ENCODE results near the gene METRN.

Gene METRN

DNA sequence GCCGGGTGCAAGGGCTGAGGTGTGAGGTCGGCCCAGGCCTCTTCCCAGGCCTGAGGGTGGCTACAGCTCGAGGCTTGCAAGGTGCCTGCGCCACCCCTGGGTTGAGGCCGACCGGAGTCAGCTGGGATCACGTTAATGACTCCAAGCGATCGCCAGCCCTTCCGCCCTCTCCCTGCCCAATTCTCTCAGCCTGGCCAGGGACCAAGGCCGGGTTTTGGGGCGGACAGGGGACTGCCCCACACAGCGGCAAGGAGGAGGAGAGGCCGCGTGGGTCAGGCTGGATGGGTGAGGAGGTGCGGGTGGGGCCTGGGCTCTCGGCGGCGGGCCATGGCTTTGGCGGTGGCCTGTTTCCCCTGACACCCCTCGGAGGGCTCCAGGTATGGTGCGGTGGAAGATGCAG is 21.6 kb upstream of the METRN start:
- no peak for DNase-seq

- no peak for DNase-seq
Observed at GRCh38 chr16:693766-694165, 21.2 kb upstream of the METRN start.

GRCh38 chr16:694187-694862 is 20.6 kb upstream of the METRN start:
- no peak for DNase-seq

- no peak for DNase-seq
Observed at GRCh38 chr16:694863-695354, 20.0 kb upstream of the METRN start.

DNA sequence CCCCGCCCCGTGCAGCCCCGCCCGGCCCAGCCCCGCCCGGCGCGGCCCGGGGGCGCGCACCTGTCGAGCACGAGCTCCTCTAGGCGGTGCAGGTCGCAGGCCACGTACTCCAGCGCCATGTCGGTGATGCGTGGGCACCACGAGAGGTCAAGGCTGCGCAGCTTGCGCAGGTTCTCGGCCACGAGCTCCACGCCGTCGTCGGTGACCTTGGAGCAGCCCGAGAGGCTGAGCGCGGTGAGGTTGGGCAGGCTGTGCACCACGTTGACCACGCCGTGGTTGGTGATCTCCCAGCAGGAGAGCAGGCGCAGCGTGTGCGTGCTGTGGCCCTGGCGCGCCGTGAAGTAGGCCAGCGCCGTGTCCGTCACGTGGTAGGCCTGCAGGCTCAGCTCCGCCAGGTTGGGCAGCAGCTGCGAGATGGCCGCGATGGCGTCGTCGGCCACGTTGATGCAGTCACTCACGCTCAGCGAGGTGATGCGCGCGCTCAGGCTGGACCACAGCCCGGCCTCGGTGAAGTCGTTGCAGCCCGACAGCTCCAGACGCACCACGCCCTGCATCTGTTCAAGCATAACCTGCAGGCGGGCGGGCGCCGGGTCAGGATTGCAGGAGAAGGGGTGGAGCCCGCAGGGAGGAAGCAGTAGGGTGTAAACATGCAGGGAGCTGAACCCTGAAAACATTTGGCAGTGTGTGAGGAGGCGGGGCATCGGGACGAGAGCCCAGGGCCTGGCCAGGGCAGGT is 19.4 kb upstream of the METRN start:
- peak; percentile 66 for DNase-seq

DNA sequence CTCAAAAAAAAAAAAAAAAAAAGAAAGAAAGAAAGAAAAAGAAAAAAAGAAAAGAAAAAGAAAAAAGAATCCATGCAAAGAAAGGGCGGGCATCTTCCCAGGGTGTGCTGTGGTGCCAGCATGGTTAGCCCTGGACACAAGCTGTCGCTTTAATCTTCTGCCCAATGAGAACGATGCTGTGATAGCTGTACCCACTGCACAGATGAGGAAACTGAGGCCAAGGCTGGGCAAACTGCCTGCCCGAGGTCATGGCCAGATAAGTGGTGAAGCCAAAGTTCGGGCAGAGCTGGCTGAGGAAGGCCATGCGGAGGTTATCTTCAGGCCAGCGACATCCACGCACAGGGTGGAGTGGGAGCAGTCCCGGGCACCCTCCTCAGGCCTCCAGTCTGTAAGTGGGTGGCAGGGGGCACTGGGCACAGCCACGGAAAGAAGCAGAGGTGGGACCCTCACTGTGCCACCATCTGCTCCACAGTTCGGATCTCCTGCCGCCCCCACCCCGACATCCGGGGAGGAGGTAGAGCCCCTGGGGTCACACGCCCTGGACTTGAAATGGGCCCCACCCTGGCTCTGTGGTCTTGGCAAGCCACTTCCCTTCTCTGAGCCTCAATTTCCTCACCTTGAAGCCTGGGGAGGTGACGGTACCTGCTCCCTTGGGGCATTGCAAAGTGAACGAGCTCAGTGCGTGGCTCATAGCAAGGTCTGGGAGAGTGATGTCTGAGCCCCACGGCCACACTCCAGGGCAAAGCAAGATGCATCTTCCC is 15.8 kb upstream of the METRN start:
- no peak for DNase-seq

- no peak for DNase-seq
Observed at GRCh38 chr16:700684-701584, 14.0 kb upstream of the METRN start.

DNA sequence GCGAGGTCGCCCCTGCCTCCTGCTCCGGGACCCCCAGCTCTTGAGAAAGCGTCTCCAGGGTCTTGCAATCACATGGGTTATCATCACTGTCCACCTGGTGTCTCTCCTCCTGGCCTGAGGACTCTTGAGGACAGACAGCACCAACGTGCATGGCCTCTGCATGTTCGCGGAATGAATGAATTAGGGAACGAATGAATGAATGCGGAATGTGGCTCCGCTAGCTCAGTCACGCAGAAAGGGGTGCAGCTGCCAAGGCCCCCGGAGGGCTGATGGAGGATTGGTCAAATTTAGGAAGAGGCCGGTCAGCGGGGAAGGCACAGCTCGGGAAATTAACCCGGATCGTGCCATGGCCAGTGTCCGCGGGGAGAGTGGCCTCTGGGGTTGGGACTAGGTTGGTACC is 12.6 kb upstream of the METRN start:
- no peak for DNase-seq

DNA sequence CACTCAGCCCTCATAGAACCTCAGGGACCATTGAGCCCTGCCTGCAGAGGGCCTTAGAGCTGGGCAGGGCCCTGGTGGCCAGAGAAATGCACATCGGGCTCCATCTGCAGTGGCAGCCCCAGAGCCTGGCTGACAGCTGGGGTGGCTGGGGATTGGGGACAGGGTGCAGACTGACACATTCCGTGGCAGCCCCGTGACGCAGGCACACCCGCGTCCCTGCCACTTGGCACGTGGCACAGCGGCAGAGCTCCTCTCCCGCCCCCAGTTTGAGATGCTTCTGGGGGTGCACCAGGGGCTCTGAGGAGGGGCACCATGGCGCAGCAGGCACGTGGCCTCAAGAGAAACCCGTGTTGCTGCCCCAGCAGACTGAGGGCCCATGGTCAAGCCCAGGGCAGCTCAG is 11.5 kb upstream of the METRN start:
- no peak for DNase-seq

- DNase-seq, result no peak
Observed at GRCh38 chr16:704047-704446, 10.9 kb upstream of the METRN start.

GRCh38 chr16:704552-705380 is 10.2 kb upstream of the METRN start:
- DNase-seq, result peak; percentile 59

DNA sequence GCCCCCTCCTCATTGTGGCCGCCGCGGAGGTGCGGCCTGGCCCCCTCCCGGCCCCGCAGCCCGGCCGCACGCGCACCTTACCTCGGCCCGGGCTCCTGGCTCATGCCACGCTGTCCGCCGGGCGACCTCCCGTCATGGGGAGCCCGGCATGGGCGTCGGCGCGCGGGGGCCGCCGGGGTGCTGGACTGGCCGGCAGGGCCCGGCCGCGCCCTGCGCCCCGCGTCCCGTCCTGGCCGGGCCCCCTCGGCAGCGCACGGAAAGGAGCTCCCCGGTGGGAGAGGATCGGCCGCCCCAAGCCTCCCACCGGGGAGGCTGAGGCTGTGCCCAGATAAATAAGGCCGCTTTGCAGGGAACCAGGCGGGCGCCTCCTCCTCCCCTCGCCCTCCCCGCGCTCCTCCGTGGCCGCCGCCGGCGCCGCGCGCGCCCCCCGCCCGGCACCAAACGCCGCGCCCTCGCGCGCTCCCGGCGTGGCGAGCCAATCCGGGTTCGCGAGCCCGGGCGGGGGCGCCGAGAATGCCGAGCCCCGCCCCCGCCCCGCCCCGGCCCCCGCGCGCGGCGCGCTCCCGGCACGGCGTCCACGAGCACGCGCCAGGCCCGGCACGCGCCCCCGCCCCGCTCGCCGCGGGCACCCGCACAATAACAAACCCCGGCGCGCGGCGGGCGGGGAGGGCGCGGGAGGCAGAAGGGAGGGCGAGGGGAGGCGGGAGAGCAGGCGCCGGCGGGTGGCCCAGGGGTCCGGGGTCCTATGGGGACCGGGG is 9.3 kb upstream of the METRN start, which contains the start of gene FBXL16:
FBXL16 (minus strand) TSS at position 371 of the 758 bp plus-strand sequence. CDS start 8,396 bp downstream, outside the sequence.
- DNase-seq, result peak; percentile 88

- peak; percentile 66 for DNase-seq
Observed at GRCh38 chr16:706189-707061, 8.5 kb upstream of the METRN start.

DNA sequence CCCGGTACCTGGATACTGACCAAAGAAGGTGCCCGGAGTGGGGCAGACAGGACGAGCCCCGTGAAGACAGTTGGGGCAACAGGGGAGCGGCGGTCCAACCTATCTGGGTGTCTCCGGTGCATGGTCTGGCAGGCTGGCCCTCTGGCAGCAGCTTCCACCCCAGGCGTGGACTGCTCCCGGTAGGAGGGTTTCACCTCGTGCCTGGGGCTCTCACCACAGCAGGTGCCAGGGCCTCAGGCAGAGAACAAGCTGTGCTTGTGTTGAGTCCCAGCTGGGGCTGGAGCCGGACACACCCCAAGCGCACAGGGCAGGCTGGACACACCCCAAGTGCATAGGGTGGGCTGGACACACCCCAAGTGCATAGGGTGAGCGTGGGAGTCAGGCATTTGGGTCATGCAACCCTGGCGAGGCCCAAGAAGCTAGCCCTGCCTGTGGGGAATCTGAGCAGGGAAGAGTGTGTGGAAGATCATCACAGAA is 7.8 kb upstream of the METRN start:
- DNase-seq, result peak; percentile 89

- DNase-seq, result no peak
Observed at GRCh38 chr16:708019-708418, 6.9 kb upstream of the METRN start.

GRCh38 chr16:708959-709358 is 6.0 kb upstream of the METRN start:
- DNase-seq, result no peak

DNA sequence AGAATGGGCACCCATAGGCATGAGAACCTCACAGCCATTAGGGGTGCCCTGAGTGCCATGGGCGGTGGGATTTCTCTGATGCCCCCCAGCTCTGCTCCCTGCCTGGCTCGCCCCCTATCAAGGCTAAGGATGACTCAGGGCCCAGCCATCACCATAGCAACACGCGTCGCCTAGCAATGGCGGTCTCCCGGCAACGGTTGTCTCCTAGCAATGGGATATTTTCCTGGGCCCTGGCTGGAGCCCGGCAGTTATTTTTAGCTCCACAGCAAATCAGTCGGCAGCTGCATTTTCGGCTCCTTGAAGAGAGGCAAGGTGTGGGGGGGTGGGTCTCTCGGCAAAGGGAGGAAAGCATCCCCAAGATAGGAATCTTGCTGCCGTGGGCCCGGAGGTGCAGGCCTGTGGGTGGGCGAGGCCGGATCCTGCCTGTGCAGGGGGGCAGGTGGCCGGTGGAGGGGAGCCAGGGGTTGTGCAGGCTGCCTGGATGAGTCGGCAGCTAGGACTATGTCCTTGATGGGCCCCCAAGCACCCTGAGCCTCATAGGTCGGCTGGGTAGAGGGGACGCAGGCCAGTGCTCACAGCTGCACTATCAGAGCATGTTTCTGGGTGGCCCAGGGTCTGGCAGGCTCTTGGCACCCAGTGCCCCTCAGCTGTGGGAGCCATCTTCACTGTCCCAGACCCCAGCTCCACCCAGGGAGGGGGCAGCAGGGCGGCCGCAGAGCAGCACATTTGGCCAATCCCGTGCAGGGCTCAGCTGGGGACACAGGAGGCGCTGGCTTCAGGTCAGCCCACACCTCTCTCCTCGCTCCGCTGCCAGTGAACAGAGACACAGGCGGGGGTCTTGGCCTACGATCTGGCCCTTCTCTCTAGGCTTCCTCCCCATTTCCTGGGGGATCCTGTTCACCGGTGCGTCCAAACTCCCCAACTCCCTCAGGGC is 5.1 kb upstream of the METRN start:
- peak; percentile 95 for DNase-seq

DNA sequence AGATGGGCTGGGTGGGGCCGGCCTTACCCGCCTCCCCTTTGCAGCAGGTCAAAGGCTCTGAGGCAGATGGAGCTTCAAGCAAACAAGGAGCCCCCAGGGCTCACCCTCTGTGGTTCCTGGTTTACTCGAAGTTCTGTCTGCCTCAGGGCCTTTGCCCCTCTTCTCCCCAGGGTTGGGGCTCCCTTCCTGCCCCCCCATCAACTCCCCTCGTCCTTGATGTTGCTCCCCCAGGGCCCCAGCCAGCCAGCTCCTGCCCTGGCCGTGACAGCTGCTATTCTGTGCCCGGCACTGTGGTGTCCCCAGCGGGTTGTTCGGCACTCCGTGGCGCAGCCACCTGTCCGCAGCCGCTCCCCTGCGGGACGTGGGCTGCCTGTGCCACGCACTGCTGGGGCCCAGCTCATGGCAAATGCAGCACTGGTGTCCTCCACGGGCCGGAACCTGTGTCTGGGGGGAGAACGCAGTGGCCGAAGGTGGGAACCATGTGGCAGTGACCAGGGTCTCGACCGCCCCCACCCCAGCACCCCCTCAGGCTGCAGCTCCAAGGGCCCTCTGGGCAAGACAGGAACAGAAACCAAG is 4.3 kb upstream of the METRN start:
- peak; percentile 48 for DNase-seq
